OCI-LY1 (cell line): ENCODE results near the gene TRIO.

Experiments
- H2AFZ ChIP-seq: fragments of 200-600 bp; sonication (generic), shearing (Covaris generic); 2 replicates; pipeline ENCODE4 v1.6.0; 2014; ENCODE audit warnings: antibody characterized with exemption, mild to moderate bottlenecking, low read length
- H3F3A ChIP-seq: fragments of 200-600 bp; sonication (generic), shearing (Covaris generic); 2 replicates; pipeline ENCODE4 v1.6.0; 2014; ENCODE audit warnings: mild to moderate bottlenecking, antibody characterized with exemption, low read length, moderate library complexity; ENCODE audit not compliant: insufficient read depth
- H3K27ac ChIP-seq: fragments of 200-600 bp; sonication (generic); 2 replicates; pipeline ENCODE4 v1.5.1; 2014; ENCODE audit warnings: low read length, mixed run types, mild to moderate bottlenecking, low read depth; ENCODE audit not compliant: poor library complexity, severe bottlenecking
- H3K27me3 ChIP-seq: fragments of 200-600 bp; sonication (generic); 2 replicates; pipeline ENCODE4 v1.6.0; 2014; ENCODE audit warnings: antibody characterized with exemption, mild to moderate bottlenecking, low read length, moderate library complexity; ENCODE audit not compliant: insufficient read depth
- H3K36me3 ChIP-seq: fragments of 200-600 bp; sonication (generic); 2 replicates; pipeline ENCODE4 v1.6.1; 2014; ENCODE audit warnings: mild to moderate bottlenecking, antibody characterized with exemption, low read length, moderate library complexity, mixed read lengths; ENCODE audit not compliant: insufficient read depth
- H3K4me1 ChIP-seq: fragments of 200-600 bp; sonication (generic); 2 replicates; pipeline ENCODE4 v1.5.1; 2014; ENCODE audit warnings: mild to moderate bottlenecking, low read length, moderate library complexity; ENCODE audit not compliant: insufficient read depth, severe bottlenecking
- H3K4me2 ChIP-seq: fragments of 200-600 bp; sonication (generic), shearing (Covaris generic); 2 replicates; pipeline ENCODE4 v1.6.1; 2014; ENCODE audit warnings: low read length
- H3K4me3 ChIP-seq: fragments of 200-600 bp; sonication (generic); 2 replicates; pipeline ENCODE4 v1.5.1; 2014; ENCODE audit warnings: low read length, low read depth, mild to moderate bottlenecking, mixed read lengths; ENCODE audit not compliant: poor library complexity, severe bottlenecking
- H3K79me2 ChIP-seq: fragments of 200-600 bp; shearing (Covaris generic); 2 replicates; pipeline ENCODE4 v1.6.1; 2016; ENCODE audit warnings: mixed run types, low read length, mixed read lengths; ENCODE audit not compliant: insufficient read depth
- H3K9ac ChIP-seq: fragments of 200-600 bp; sonication (generic), shearing (Covaris generic); 2 replicates; pipeline ENCODE4 v1.6.1; 2014; ENCODE audit warnings: mild to moderate bottlenecking, low read length, mixed read lengths
- H3K9me2 ChIP-seq: fragments of 200-600 bp; sonication (generic), shearing (Covaris generic); 2 replicates; pipeline ENCODE4 v1.6.1; 2014; ENCODE audit warnings: low read depth, mild to moderate bottlenecking, low read length, mixed read lengths
- H3K9me3 ChIP-seq: fragments of 200-600 bp; shearing (Covaris generic); 2 replicates; pipeline ENCODE4 v1.6.1; 2014; ENCODE audit warnings: low read length, mixed read lengths
- H4K20me1 ChIP-seq: fragments of 200-600 bp; sonication (generic), shearing (Covaris generic); 2 replicates; pipeline ENCODE4 v1.6.0; 2016; ENCODE audit warnings: mild to moderate bottlenecking, low read length; ENCODE audit not compliant: insufficient read depth
- CTCF ChIP-seq: fragments of 200-600 bp; sonication (generic), shearing (Covaris generic); IDR thresholded peaks from 2 replicates; pipeline ENCODE4 v1.5.1; 2017; ENCODE audit warnings: mild to moderate bottlenecking, antibody characterized with exemption, low read length, moderate library complexity, mixed read lengths
- EZH2 ChIP-seq: fragments of 200-600 bp; sonication (generic), shearing (Covaris generic); IDR thresholded peaks from 2 replicates; pipeline ENCODE4 v1.8.0; 2017; ENCODE audit warnings: borderline replicate concordance, mixed run types, mild to moderate bottlenecking, antibody characterized with exemption, low read length, moderate library complexity, mixed read lengths

The TRIO gene

GRCh38 chr5:14183187-14183939, 40.2 kb downstream of the TRIO start:
- H3K9me2 ChIP-seq = no peaks in the 10 kb centered on the region
- H3K79me2 ChIP-seq = no peaks in the 10 kb centered on the region
- no peaks in the 10 kb centered on the region for H3K4me1 ChIP-seq
- no peak overlapping the region for H2AFZ ChIP-seq
- no peak overlapping the region for H3K27ac ChIP-seq
- TF ChIP-seq CTCF (no peak), EZH2 (no peak)
- H3K9me3 ChIP-seq = no peaks in the 10 kb centered on the region
- no peaks in the 10 kb centered on the region; the same call in 1 of the 2 replicates for H3K27me3 ChIP-seq
- H3K36me3 ChIP-seq = no peaks in the 10 kb centered on the region
- H4K20me1 ChIP-seq = no peaks in the 10 kb centered on the region
- H3K9ac ChIP-seq = no peak overlapping the region
- H3K4me2 ChIP-seq = no peak overlapping the region
- H3K4me3 ChIP-seq = no peak overlapping the region
- no peaks in the 10 kb centered on the region for H3F3A ChIP-seq

DNA sequence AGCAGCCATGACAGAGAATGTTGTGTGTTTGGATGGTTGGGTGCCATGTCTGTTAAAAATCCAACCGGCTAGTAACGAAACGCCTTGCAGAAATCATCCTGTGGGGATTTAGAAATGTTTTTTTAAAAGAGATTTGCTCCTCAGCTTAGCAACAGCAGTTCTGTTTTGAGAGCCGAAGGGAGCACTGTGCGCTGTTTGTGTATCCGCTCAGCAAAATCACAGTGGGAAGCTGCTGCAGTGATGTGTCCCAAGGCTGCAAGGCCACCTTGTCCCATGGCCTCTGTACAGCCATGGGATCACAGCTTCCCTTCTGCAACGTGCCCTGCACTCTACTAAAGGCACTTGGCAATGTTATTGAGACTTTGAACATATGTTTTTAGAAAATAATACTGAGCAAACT, 40.9 kb downstream of the TRIO start:
- H3K27me3 ChIP-seq = no peaks in the 10 kb centered on the region; the same call in 1 of the 2 replicates
- H2AFZ ChIP-seq = no peak overlapping the region
- no peaks in the 10 kb centered on the region for H3K4me1 ChIP-seq
- H3K9me3 ChIP-seq = no peaks in the 10 kb centered on the region
- H3K9me2 ChIP-seq = no peaks in the 10 kb centered on the region
- H3K27ac ChIP-seq = no peak overlapping the region
- H3K4me3 ChIP-seq = no peak overlapping the region
- H4K20me1 ChIP-seq = no peaks in the 10 kb centered on the region
- TF ChIP-seq EZH2 = no peak
- no peak for TF ChIP-seq CTCF
- no peak overlapping the region for H3K4me2 ChIP-seq
- H3K9ac ChIP-seq = no peak overlapping the region
- H3F3A ChIP-seq = no peaks in the 10 kb centered on the region
- no peaks in the 10 kb centered on the region for H3K79me2 ChIP-seq
- no peaks in the 10 kb centered on the region for H3K36me3 ChIP-seq

DNA sequence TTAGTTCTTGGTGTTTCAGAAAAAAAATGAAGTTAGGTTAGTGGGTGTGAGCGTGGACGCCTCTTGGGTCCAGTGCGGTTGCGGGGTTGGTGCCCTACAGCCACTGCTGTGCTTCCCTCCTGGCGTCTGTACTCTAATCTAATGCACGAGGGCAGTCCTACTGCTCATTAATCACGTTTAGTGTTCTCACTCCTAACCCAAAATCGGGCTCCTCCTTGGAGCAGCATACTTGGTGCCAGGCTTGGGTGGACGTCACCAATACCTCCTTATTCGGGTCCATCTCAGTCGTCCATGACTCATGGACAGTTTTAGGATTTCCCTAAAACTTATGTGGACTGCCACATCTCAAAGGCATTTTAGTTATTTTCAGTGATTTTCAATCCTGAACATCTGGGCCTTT, 41.6 kb downstream of the TRIO start:
- H3K79me2 ChIP-seq = no peaks in the 10 kb centered on the region
- no peaks in the 10 kb centered on the region for H3K36me3 ChIP-seq
- TF ChIP-seq EZH2 (no peak), CTCF (no peak)
- no peaks in the 10 kb centered on the region for H3F3A ChIP-seq
- no peak overlapping the region for H3K4me2 ChIP-seq
- H4K20me1 ChIP-seq = no peaks in the 10 kb centered on the region
- no peaks in the 10 kb centered on the region for H3K4me1 ChIP-seq
- no peak overlapping the region for H3K27ac ChIP-seq
- no peak overlapping the region for H2AFZ ChIP-seq
- no peak overlapping the region for H3K9ac ChIP-seq
- no peak overlapping the region for H3K4me3 ChIP-seq
- H3K9me3 ChIP-seq = no peaks in the 10 kb centered on the region
- H3K27me3 ChIP-seq = no peaks in the 10 kb centered on the region; the same call in 1 of the 2 replicates
- H3K9me2 ChIP-seq = no peaks in the 10 kb centered on the region
